Liver (tissue), 9 donors: Measurements from ENCODE around the gene PLEKHA6. TPM values are rescaled to one million over a fixed set of nuclear protein-coding genes. Genes with fewer than 3 reads are reported as not detected.

Experiments
- DNase-seq: peaks from one replicate; pipeline ENCODE4 v3.0.0-alpha.2; 2017; ENCODE audit warnings: low spot score
- H3K27ac ChIP-seq, 2 donors: one replicate each; pipeline ENCODE4 v1.7.0; 2013; ENCODE audit warnings: inconsistent platforms in 2 of 2, low read length in 2 of 2, control low read depth in 1 of 2, low read depth in 1 of 2, mild to moderate bottlenecking in 1 of 2
- H3K27me3 ChIP-seq, 4 donors: one replicate each; pipeline versions ENCODE4 v1.6.1 to v1.7.0; 2013; ENCODE audit warnings: low read length in 3 of 4, inconsistent platforms in 1 of 4, mild to moderate bottlenecking in 1 of 4, moderate library complexity in 1 of 4; ENCODE audit not compliant: control insufficient read depth in 4 of 4, insufficient read depth in 4 of 4
- H3K36me3 ChIP-seq, 4 donors: one replicate each; pipeline versions ENCODE4 v1.6.1 to v1.7.0; 2013; ENCODE audit warnings: low read length in 3 of 4, mild to moderate bottlenecking in 3 of 4, low read depth in 1 of 4, moderate library complexity in 1 of 4; ENCODE audit not compliant: control insufficient read depth in 4 of 4, insufficient read depth in 3 of 4
- H3K4me1 ChIP-seq, 4 donors: one replicate each; pipeline versions ENCODE4 v1.6.1 to v1.7.0; 2013; ENCODE audit warnings: low read length in 3 of 4, mild to moderate bottlenecking in 3 of 4, moderate library complexity in 1 of 4; ENCODE audit not compliant: control insufficient read depth in 4 of 4, insufficient read depth in 4 of 4
- H3K4me3 ChIP-seq, 3 donors: one replicate each; pipeline versions ENCODE4 v1.6.1 to v1.7.0; 2013; ENCODE audit warnings: low read length in 3 of 3, control low read depth in 1 of 3, low read depth in 1 of 3, mild to moderate bottlenecking in 1 of 3
- H3K9ac ChIP-seq, 2 donors: one replicate each; pipeline ENCODE4 v1.7.0; 2013; ENCODE audit warnings: low read length in 2 of 2, mild to moderate bottlenecking in 2 of 2, moderate library complexity in 2 of 2, control low read depth in 1 of 2, low read depth in 1 of 2
- H3K9me3 ChIP-seq, 4 donors: one replicate each; pipeline versions ENCODE4 v1.6.1 to v1.7.0; 2013; ENCODE audit warnings: low read length in 3 of 4; ENCODE audit not compliant: control insufficient read depth in 4 of 4
- ATF3 ChIP-seq: IDR thresholded peaks from 2 replicates; pipeline ENCODE4 v1.6.1; 2016; ENCODE audit warnings: antibody characterized with exemption
- EGR1 ChIP-seq, 2 donors: IDR thresholded peaks; 2 replicates each; pipeline ENCODE4 v1.6.1; 2016 to 2018; ENCODE audit warnings: antibody characterized with exemption in 2 of 2, low read depth in 2 of 2
- FOXA1 ChIP-seq: IDR thresholded peaks from 2 replicates; pipeline ENCODE4 v1.6.1; 2016; ENCODE audit warnings: antibody characterized with exemption
- FOXA2 ChIP-seq: IDR thresholded peaks from 2 replicates; pipeline ENCODE4 v1.6.1; 2016; ENCODE audit warnings: antibody characterized with exemption
- GABPA ChIP-seq, 2 donors: IDR thresholded peaks in 1 of 2; conservative IDR thresholded peaks in 1 of 2; 2 replicates each; pipeline ENCODE4 v1.6.1; 2016; ENCODE audit warnings: antibody characterized with exemption in 2 of 2, mild to moderate bottlenecking in 1 of 2, moderate library complexity in 1 of 2
- HNF4A ChIP-seq, 2 donors: conservative IDR thresholded peaks; 2 replicates each; pipeline ENCODE4 v1.6.1; 2016; ENCODE audit warnings: antibody characterized with exemption in 2 of 2, mild to moderate bottlenecking in 2 of 2
- HNF4G ChIP-seq: IDR thresholded peaks from 2 replicates; pipeline ENCODE4 v1.6.1; 2016; ENCODE audit warnings: antibody characterized with exemption
- JUND ChIP-seq, 2 donors: IDR thresholded peaks; 2 replicates each; pipeline ENCODE4 v1.6.1; 2016; ENCODE audit warnings: antibody characterized with exemption in 2 of 2
- NR2F2 ChIP-seq: IDR thresholded peaks from 2 replicates; pipeline ENCODE4 v1.6.1; 2016; ENCODE audit warnings: antibody characterized with exemption
- RAD21 ChIP-seq, 2 donors: IDR thresholded peaks; 2 replicates each; pipeline ENCODE4 v1.6.1; 2016; ENCODE audit warnings: antibody characterized with exemption in 2 of 2, mild to moderate bottlenecking in 2 of 2
- REST ChIP-seq: IDR thresholded peaks from 2 replicates; pipeline ENCODE4 v1.6.1; 2016; ENCODE audit warnings: antibody characterized with exemption, mild to moderate bottlenecking
- RXRA ChIP-seq, 2 donors: IDR thresholded peaks; 2 replicates each; pipeline ENCODE4 v1.6.1; 2017 to 2018; ENCODE audit warnings: antibody characterized with exemption in 2 of 2, mild to moderate bottlenecking in 1 of 2
- SP1 ChIP-seq: IDR thresholded peaks from 2 replicates; pipeline ENCODE4 v1.6.1; 2018; ENCODE audit warnings: antibody characterized with exemption, mild to moderate bottlenecking
- TAF1 ChIP-seq: conservative IDR thresholded peaks from 2 replicates; pipeline ENCODE4 v1.6.1; 2016; ENCODE audit warnings: antibody characterized with exemption, mild to moderate bottlenecking
- YY1 ChIP-seq: IDR thresholded peaks from 2 replicates; pipeline ENCODE4 v1.6.1; 2016; ENCODE audit warnings: antibody characterized with exemption, mild to moderate bottlenecking
- WGBS: extraction: QIAGEN DNeasy Blood & Tissue Kit; methylation state at CpG from one replicate; pipeline ENCODE4 v1.1.7; 2013; 5-methylcytosine and 5-hydroxymethylcytosine counted together
- polyA plus RNA-seq, 2 donors: library from polyadenylated mRNA; stranded (reverse) in 1 of 2; unstranded in 1 of 2; fragments of 200-250 nt in 1 of 2; fragments of >200 nt in 1 of 2; fragmentation: Nextera tagmentation in 1 of 2; extraction: Ambion mirVana in 1 of 2; gene quantifications; one replicate each; pipeline versions ENCODE4 v1.2.1 to v1.2.3, GENCODE V29; 2013 to 2015
- total RNA-seq, 2 donors: library from RNA; depleted of rRNA; stranded (reverse); fragments of >200 nt; gene quantifications; one replicate each; pipeline ENCODE4 v1.2.3, GENCODE V29; 2014
- TF ChIP-seq, protein P1 (sequence below): IDR thresholded peaks from 2 replicates; pipeline ENCODE4 v1.6.1; 2016; ENCODE audit warnings: antibody characterized with exemption
- TF ChIP-seq, protein P2 (sequence below): fragments of 150-350 bp; IDR thresholded peaks from 2 replicates; pipeline ENCODE4 v1.5.1; 2017; ENCODE audit warnings: improper control_type of control experiment, low read depth, low read length; ENCODE audit not compliant: missing input control
- donor health status: healthy.
- donor health status: healthy.
- donor health status: healthy.
- donor health status: healthy.
- donor health status: healthy.

The PLEKHA6 gene
- total and polyA plus RNA-seq, 4 donors = 5.3 to 12.8 (median 7.6) TPM

GRCh38 chr1:204391629-204392028 is 31.9 kb upstream of the PLEKHA6 start (continued):
- TF ChIP-seq RAD21 (IDR thresholded peaks at IDR 0.05) (no peak), EGR1 (IDR thresholded peaks at IDR 0.05; ENCODE audit: low read depth in 2 of 2) (no peak), FOXA1 (no peak), HNF4G (no peak), YY1 (no peak), GABPA (IDR thresholded peaks at IDR 0.05 in 1 of 2, conservative IDR thresholded peaks at IDR 0.05 in 1 of 2) (no peak), HNF4A (conservative IDR thresholded peaks at IDR 0.05) (no peak), JUND (IDR thresholded peaks at IDR 0.05) (no peak), ATF3 (no peak)

DNA sequence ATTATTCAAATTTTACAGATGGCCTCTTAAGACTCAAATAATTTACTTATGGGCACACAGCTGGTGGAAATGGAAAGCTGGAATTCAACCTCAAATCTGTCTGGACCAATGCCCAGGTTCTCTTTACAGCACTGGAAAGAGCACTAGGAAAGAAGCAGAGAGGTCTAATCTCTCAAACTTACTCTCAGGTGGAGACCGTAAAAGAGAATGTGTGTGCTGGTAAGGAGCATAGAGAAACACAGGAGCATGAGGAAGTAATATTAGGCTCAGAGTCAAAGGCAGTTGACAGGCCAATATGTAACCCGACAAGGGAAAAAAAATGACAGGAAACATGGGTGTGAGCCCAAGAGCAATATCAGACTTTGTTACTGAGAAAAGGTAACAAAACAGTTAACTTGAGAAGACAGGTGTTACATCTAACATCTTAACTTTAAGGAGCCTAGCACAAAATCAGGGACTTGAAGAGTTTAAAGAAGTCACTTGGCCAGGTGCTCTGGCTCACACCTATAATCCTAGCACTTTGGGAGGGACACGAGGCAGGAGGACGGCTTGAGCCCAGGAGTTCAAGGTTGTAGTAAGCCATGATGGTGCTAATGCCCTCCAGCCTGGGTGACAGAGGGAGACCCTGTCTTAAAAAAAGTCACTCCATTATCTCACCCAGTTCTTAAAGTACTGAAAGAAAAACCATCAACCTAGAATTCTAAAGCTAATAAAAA is 31.2 kb upstream of the PLEKHA6 start:
- Histone ChIP-seq H3K9me3 (no peaks in the 10 kb centered on the region), H3K4me1 (no peaks in the 10 kb centered on the region), H3K4me3 (no peak overlapping the region), H3K9ac (no peak overlapping the region), H3K27ac (no peak overlapping the region), H3K36me3 (no peaks in the 10 kb centered on the region), H3K27me3 (no peaks in the 10 kb centered on the region)
- WGBS = 55% methylated on average over 4 of the region's 4 CpGs
- DNase-seq = no peak
- TF ChIP-seq, protein P1, sequence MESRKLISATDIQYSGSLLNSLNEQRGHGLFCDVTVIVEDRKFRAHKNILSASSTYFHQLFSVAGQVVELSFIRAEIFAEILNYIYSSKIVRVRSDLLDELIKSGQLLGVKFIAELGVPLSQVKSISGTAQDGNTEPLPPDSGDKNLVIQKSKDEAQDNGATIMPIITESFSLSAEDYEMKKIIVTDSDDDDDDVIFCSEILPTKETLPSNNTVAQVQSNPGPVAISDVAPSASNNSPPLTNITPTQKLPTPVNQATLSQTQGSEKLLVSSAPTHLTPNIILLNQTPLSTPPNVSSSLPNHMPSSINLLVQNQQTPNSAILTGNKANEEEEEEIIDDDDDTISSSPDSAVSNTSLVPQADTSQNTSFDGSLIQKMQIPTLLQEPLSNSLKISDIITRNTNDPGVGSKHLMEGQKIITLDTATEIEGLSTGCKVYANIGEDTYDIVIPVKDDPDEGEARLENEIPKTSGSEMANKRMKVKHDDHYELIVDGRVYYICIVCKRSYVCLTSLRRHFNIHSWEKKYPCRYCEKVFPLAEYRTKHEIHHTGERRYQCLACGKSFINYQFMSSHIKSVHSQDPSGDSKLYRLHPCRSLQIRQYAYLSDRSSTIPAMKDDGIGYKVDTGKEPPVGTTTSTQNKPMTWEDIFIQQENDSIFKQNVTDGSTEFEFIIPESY = no peak
- TF ChIP-seq RXRA (IDR thresholded peaks at IDR 0.05) (no peak), EGR1 (IDR thresholded peaks at IDR 0.05; ENCODE audit: low read depth in 2 of 2) (no peak), YY1 (no peak), TAF1 (no peak), HNF4G (no peak), JUND (IDR thresholded peaks at IDR 0.05) (no peak), SP1 (no peak), FOXA2 (no peak)
- TF ChIP-seq, protein P2, sequence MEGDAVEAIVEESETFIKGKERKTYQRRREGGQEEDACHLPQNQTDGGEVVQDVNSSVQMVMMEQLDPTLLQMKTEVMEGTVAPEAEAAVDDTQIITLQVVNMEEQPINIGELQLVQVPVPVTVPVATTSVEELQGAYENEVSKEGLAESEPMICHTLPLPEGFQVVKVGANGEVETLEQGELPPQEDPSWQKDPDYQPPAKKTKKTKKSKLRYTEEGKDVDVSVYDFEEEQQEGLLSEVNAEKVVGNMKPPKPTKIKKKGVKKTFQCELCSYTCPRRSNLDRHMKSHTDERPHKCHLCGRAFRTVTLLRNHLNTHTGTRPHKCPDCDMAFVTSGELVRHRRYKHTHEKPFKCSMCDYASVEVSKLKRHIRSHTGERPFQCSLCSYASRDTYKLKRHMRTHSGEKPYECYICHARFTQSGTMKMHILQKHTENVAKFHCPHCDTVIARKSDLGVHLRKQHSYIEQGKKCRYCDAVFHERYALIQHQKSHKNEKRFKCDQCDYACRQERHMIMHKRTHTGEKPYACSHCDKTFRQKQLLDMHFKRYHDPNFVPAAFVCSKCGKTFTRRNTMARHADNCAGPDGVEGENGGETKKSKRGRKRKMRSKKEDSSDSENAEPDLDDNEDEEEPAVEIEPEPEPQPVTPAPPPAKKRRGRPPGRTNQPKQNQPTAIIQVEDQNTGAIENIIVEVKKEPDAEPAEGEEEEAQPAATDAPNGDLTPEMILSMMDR = no peak

- no peaks in the 10 kb centered on the region for H3K4me1 ChIP-seq
- no peak overlapping the region for H3K9ac ChIP-seq
- H3K36me3 ChIP-seq = no peaks in the 10 kb centered on the region
- H3K4me3 ChIP-seq = no peak overlapping the region
- H3K9me3 ChIP-seq = no peaks in the 10 kb centered on the region
- DNase-seq = no peak
- H3K27me3 ChIP-seq = no peaks in the 10 kb centered on the region
- 96% methylated on average over 2 of the region's 2 CpGs for WGBS
- no peak overlapping the region for H3K27ac ChIP-seq
- TF ChIP-seq TAF1 = no peak
- TF ChIP-seq, protein P1 = no peak
- TF ChIP-seq GABPA (IDR thresholded peaks at IDR 0.05 in 1 of 2, conservative IDR thresholded peaks at IDR 0.05 in 1 of 2) = no peak
- TF ChIP-seq, protein P2 = no peak
- no peak for TF ChIP-seq EGR1 (IDR thresholded peaks at IDR 0.05; ENCODE audit: low read depth in 2 of 2)
- TF ChIP-seq JUND (IDR thresholded peaks at IDR 0.05) = no peak
- TF ChIP-seq HNF4A (conservative IDR thresholded peaks at IDR 0.05) = no peak
- no peak for TF ChIP-seq HNF4G
- no peak for TF ChIP-seq NR2F2
- TF ChIP-seq RXRA (IDR thresholded peaks at IDR 0.05) = no peak
- TF ChIP-seq REST = no peak
Observed at GRCh38 chr1:204385727-204386126, 26.0 kb upstream of the PLEKHA6 start.
